NCI-H1105 (cell line): ENCODE data around the gene RAB18.
"Not testable (repeated sequence)": the region's sequence is repeated elsewhere in the genome, so short reads cannot be mapped to it uniquely, and the experiment has no call there.

Experiments
- DNase-seq: peaks from one replicate; lab custom pipeline; 2025; lab: John Stamatoyannopoulos, UW

RAB18 gene

GRCh38 chr10:27504808-27505460 is 830 bp downstream of the RAB18 start:
- DNase-seq, result no peak

DNA sequence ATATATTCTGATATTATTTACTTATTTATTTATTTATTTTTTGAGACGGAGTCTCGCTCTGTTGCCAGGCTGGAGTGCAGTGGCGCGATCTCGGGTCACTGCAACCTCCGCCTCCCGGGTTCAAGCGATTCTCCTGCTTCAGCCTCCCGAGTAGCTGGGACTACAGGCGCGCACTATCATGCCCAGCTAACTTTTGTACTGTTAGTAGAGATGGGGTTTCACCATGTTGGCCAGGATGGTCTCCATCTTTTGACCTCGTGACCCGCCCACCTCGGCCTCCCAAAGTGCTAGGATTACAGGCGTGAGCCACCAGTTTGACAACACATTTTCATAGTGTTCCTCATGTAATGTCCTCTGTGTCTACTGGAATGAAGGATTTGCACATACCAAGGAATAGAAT is 1.4 kb downstream of the RAB18 start:
- not testable (repeated sequence) for DNase-seq

DNA sequence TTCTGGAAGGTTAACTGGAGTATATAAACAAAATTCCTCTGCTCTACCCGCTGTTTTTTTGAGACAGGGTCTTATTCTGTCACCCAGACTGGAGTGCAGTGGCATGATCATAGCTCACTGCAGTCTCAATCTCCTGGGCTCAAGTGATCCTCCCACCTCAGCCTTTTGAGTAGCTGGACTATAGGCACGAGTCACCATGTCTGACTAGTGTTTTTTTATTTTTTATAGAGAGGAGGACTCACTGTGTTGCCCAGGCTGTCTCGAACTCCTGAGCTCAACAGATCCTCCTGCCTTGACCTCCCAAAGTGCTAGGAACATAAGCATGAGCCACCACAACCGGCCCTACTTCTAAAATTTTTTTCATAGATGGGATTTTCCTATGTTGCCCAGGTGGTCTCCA is 2.2 kb downstream of the RAB18 start:
- no peak for DNase-seq

DNA sequence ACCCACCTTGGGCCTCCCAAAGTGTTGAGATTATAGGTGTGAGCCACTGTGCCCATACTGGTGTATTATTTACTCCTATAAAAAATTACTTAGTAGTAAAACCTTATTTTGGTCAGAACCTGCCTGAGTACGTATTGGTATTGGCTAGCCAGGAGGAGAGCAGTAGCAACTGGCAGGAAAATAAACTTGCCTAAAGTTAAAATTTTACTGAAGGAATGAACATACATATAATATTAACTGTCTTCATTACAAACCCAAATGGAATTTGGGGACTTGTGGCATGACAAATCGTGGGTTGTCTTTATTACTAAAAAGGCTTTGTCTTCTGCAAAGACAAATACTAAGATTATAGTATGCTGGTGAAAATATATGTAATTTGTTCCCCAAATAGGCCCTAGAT is 8.4 kb downstream of the RAB18 start:
- no peak for DNase-seq

DNA sequence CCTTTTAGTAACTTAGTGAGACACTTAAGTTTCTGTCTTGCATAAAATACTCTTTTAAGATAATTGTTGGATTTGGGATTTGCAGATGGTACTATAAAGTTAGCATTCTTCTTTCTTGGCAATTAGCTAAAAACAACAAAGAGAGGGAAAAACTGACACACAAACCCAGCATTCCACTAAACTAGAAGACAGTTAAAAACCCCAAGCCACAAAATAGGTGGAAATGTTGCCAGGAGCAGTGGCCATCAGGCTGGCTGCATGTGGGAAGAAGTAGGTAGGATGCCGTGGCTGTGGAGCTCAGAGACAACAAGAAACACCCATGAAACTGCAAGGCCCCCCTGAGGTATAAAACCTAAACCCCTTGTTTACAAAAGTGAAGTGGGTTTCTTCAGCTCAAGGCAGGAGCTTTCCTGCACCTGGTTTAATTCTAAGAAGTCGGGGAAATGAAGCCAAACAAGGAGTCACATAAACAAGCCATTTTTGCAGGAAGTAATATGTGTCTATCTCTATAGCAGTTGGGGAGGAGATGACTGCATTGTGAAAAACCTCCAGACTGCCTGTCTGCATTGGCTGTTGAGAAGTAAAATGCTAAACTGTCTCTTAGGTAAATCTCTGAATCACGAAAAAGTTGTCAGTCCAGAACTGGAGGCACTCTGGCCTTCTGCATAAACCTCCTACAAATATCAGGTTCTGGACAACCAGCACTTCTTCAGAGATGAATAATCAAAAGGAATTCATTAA is 9.5 kb downstream of the RAB18 start:
- DNase-seq, result no peak

GRCh38 chr10:27514243-27514642 is 10.1 kb downstream of the RAB18 start:
- no peak for DNase-seq

DNA sequence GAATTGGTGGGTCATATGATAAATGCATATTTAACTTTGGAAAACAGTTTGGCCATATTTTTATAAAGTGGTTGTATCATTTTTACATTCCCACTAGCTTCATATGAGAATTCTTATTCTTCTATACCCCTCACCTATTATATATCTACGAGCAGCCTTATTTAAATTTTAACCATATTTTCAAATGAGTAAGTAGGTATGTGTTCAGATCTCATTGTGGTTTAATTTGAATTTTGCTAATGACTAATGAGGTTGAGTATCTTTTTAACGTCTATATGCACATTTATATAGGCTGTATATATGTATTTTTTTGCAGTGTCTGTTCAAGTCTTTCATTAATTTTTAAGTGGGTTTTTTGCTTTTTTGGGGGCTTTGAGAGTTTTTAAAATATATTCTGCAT is 14.2 kb downstream of the RAB18 start:
- no peak for DNase-seq

GRCh38 chr10:27525819-27526218 is 21.7 kb downstream of the RAB18 start:
- no peak for DNase-seq

DNA sequence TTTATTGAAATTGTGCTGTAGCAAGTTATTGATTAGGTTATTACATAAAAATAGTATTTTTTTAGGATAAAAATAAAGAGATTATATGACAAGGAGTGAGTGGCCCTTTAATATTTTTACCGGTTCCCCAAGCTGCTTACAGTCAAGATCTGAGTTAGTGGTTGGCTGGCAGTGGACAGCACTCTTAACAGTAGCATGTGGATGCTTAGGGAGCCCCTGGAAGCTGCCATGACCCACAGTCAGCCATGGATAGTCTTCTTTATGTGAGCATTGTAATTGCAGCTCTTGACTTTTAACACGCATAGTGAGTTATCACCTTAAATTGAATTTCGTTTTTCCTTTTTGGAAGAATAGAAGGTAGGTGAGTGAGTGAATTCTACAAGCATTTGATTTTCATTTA is 22.1 kb downstream of the RAB18 start:
- no peak for DNase-seq

- DNase-seq, result no peak
Measured at GRCh38 chr10:27527666-27528295, 23.7 kb downstream of the RAB18 start.

- no peak for DNase-seq
Measured at GRCh38 chr10:27529010-27529783, 25.1 kb downstream of the RAB18 start.

DNA sequence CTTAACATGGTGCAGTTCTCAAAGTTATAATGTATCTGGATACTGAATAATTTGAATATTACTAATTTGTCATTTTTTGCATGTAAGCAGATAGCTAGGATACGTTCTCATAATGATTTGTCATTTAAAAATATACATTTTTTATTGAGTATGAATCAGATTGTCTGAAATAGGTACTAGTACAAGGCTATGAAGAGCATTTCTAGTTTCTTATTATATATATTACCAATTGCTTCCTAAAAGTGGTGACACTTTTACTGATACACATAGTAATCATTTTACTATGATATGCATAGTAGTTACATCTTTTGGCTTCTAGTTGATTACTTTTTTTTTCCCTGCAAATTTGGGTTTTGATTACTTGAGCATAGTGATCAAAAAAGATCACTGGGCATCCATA is 26.4 kb downstream of the RAB18 start:
- no peak for DNase-seq

GRCh38 chr10:27531336-27531847 is 27.3 kb downstream of the RAB18 start:
- no peak for DNase-seq

DNA sequence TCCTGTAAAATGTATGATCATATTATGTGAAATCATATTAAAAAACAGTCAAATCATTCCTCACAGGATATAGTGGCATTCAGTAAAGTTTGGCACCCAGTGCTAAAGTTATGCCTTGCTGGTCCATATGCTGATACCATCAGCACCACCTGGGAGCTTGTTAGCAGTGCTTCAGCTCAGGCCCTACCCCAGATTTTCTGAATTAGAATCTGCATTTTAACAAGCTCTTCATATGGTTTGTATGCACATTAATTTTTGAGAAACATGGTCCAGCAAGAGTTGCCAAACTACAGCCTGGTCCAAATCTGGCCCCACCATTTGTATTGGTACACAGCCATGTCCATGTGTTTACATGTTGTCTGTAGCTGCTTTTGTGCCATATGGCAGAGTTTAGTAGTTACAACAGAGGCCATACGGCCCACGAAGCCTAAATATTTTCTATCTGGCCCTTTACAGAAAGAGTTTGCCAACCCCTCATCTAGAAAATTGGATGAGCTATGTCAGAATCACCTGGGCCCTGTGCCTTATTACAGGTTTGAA is 30.1 kb downstream of the RAB18 start:
- no peak for DNase-seq

DNA sequence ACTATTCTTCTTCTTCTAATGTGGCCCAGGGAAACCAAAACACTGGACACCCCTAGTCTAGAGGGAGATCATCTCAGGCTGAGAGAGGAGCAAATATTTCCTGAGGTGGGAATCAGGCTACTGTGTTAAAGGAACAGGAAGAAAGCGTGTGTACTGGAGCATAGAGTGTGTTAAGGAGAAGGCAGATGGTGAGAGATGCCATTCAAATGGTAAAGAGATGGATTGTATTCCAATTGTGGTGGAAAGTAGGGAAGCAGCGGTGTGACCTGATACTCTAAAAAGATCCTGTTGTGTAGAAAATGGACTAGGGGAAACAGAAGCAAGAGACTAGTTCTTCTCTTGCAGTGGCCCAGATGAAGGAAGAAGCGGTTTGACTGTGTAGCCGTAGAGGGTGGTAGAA is 31.2 kb downstream of the RAB18 start:
- no peak for DNase-seq

- no peak for DNase-seq
Measured at GRCh38 chr10:27536437-27536836, 32.3 kb downstream of the RAB18 start.

- DNase-seq, result no peak
Measured at GRCh38 chr10:27537166-27537565, 33.1 kb downstream of the RAB18 start.

DNA sequence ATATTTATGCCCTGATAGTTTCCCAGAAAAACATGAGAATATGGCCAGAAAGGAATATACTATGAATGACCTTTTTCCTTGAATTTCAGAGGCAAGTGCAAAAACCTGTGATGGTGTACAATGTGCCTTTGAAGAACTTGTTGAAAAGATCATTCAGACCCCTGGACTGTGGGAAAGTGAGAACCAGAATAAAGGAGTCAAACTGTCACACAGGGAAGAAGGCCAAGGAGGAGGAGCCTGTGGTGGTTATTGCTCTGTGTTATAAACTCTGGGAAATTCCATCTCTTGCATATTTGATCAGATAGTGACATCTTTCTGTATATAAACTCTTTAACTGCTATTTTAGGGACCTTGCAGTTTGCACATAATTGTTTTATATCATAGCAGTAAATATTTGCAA is 33.7 kb downstream of the RAB18 start:
- no peak for DNase-seq

GRCh38 chr10:27540672-27541071 is 36.6 kb downstream of the RAB18 start:
- DNase-seq, result no peak

GRCh38 chr10:27541796-27542729 is 38.0 kb downstream of the RAB18 start:
- no peak for DNase-seq

DNA sequence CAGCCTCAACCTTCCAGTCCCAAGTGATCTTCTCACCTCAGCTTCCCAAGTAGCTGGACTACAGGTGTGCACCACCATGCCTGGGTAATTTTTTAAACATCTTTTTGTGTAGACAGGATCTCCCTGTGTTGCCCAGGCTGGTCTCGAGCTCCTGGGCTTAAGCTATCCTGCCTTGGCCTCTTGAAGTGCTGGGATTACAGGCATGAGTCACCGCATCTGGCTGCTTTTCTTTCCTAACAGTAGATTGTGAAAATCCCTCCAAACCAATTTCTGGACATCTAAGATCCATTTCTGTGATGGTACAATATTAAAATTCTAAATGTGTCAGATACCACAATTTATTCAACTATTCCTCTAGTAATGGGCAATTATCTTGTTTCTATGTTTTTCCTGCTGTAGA is 38.7 kb downstream of the RAB18 start:
- DNase-seq, result no peak
